DOHH2 (cell line): ENCODE results near the gene FUT4.

Experiments
- H3F3A ChIP-seq: fragments of 200-600 bp; sonication (generic), shearing (Covaris generic); 2 replicates; pipeline ENCODE4 v1.6.0; 2016; ENCODE audit warnings: antibody characterized with exemption, mild to moderate bottlenecking; ENCODE audit not compliant: control insufficient read depth, insufficient read depth
- H3K27ac ChIP-seq: fragments of 200-600 bp; sonication (generic); 2 replicates; pipeline ENCODE4 v1.5.1; 2014; ENCODE audit warnings: low read depth, mild to moderate bottlenecking, low read length, moderate library complexity
- H3K27me3 ChIP-seq: fragments of 200-600 bp; sonication (generic); 2 replicates; pipeline ENCODE4 v1.6.1; 2014; ENCODE audit warnings: mild to moderate bottlenecking, low read length, mixed read lengths; ENCODE audit not compliant: control insufficient read depth
- H3K36me3 ChIP-seq: fragments of 200-600 bp; sonication (generic); 2 replicates; pipeline ENCODE4 v1.6.1; 2014; ENCODE audit warnings: mild to moderate bottlenecking, low read length, moderate library complexity, mixed read lengths; ENCODE audit not compliant: control insufficient read depth
- H3K4me1 ChIP-seq: fragments of 200-600 bp; sonication (generic); 2 replicates; pipeline ENCODE4 v1.6.1; 2014; ENCODE audit warnings: mild to moderate bottlenecking, low read length, mixed read lengths; ENCODE audit not compliant: control insufficient read depth
- H3K4me2 ChIP-seq: fragments of 200-600 bp; sonication (generic); 2 replicates; pipeline ENCODE4 v1.6.0; 2014; ENCODE audit warnings: mild to moderate bottlenecking, low read length, moderate library complexity
- H3K4me3 ChIP-seq: fragments of 200-600 bp; sonication (generic); 2 replicates; pipeline ENCODE4 v1.5.1; 2014; ENCODE audit warnings: mild to moderate bottlenecking, low read length, mixed read lengths
- H3K79me2 ChIP-seq: fragments of 200-600 bp; sonication (generic); 2 replicates; pipeline ENCODE4 v1.6.1; 2014; ENCODE audit warnings: mild to moderate bottlenecking, low read length, mixed read lengths; ENCODE audit not compliant: control insufficient read depth
- H3K9me2 ChIP-seq: fragments of 200-600 bp; sonication (generic); replicated peaks from 2 replicates; pipeline ENCODE4 v1.6.1; 2014; ENCODE audit warnings: mild to moderate bottlenecking, low read length, mixed read lengths; ENCODE audit not compliant: control insufficient read depth
- H3K9me3 ChIP-seq: fragments of 200-600 bp; sonication (generic); 2 replicates; pipeline ENCODE4 v1.6.1; 2014; ENCODE audit warnings: antibody characterized with exemption, low read length, mixed read lengths; ENCODE audit not compliant: control insufficient read depth, insufficient read depth
- H4K20me1 ChIP-seq: fragments of 200-600 bp; sonication (generic); 2 replicates; pipeline ENCODE4 v1.6.0; 2014; ENCODE audit warnings: low read depth, mild to moderate bottlenecking, antibody characterized with exemption, low read length, moderate library complexity; ENCODE audit not compliant: control insufficient read depth, insufficient read depth
- CTCF ChIP-seq: fragments of 200-600 bp; sonication (generic); IDR thresholded peaks from one replicate; pipeline ENCODE4 v1.5.1; 2014; ENCODE audit warnings: antibody characterized with exemption, mild to moderate bottlenecking, low read depth, low read length; ENCODE audit not compliant: poor library complexity, severe bottlenecking
- EZH2phosphoT487 ChIP-seq: fragments of 200-600 bp; sonication (generic); IDR thresholded peaks from 2 replicates; pipeline ENCODE4 v1.6.1; 2017; ENCODE audit warnings: borderline replicate concordance, mild to moderate bottlenecking, antibody characterized with exemption, low read length, moderate library complexity, mixed read lengths

Gene FUT4

GRCh38 chr11:94585399-94585798 is 41.7 kb downstream of the FUT4 start:
- TF ChIP-seq CTCF (no peak), EZH2phosphoT487 (no peak)
- Histone ChIP-seq H3K79me2 (no peaks in the 10 kb centered on the region), H3K4me1 (no peaks in the 10 kb centered on the region)

GRCh38 chr11:94586546-94586945 is 42.8 kb downstream of the FUT4 start:
- H3K4me2 ChIP-seq = no peak overlapping the region
- no peaks in the 10 kb centered on the region for H3K9me3 ChIP-seq
- H3K4me1 ChIP-seq = no peaks in the 10 kb centered on the region
- H3K27ac ChIP-seq = no peak overlapping the region
- H3K9me2 ChIP-seq = no peaks in the 10 kb centered on the region
- no peaks in the 10 kb centered on the region for H3K36me3 ChIP-seq
- H3F3A ChIP-seq = no peaks in the 10 kb centered on the region
- no peaks in the 10 kb centered on the region for H4K20me1 ChIP-seq
- TF ChIP-seq CTCF (no peak), EZH2phosphoT487 (no peak)
- no peaks in the 10 kb centered on the region for H3K79me2 ChIP-seq
- H3K27me3 ChIP-seq = no peaks in the 10 kb centered on the region
- no peak overlapping the region for H3K4me3 ChIP-seq

More at GRCh38 chr11:94585399-94585798, 41.7 kb downstream of the FUT4 start:
- H3K27ac ChIP-seq = no peak overlapping the region
- no peaks in the 10 kb centered on the region for H3K36me3 ChIP-seq
- no peak overlapping the region for H3K4me3 ChIP-seq
- no peaks in the 10 kb centered on the region for H3K9me2 ChIP-seq
- H3K27me3 ChIP-seq = no peaks in the 10 kb centered on the region
- H3K9me3 ChIP-seq = no peaks in the 10 kb centered on the region
- no peaks in the 10 kb centered on the region for H4K20me1 ChIP-seq
- no peaks in the 10 kb centered on the region for H3F3A ChIP-seq
- H3K4me2 ChIP-seq = no peak overlapping the region

- Histone ChIP-seq H4K20me1 (no peaks in the 10 kb centered on the region), H3F3A (no peaks in the 10 kb centered on the region), H3K4me2 (no peak overlapping the region), H3K4me3 (no peak overlapping the region), H3K4me1 (no peaks in the 10 kb centered on the region), H3K27me3 (no peaks in the 10 kb centered on the region), H3K9me2 (no peaks in the 10 kb centered on the region), H3K27ac (no peak overlapping the region), H3K79me2 (no peaks in the 10 kb centered on the region), H3K36me3 (no peaks in the 10 kb centered on the region), H3K9me3 (no peaks in the 10 kb centered on the region)
- TF ChIP-seq CTCF (no peak), EZH2phosphoT487 (no peak)
Measured at GRCh38 chr11:94586978-94587377, 43.3 kb downstream of the FUT4 start.
